ENCODE measurements around the gene CALML4.
"Not testable (repeated sequence)": the region's sequence is repeated elsewhere in the genome, so short reads cannot be mapped to it uniquely, and the experiment has no call there.

The CALML4 gene

GRCh38 chr15:68191555-68191954, 13.6 kb downstream of the CALML4 start:
- DNase-seq (ENCODE audit: low read depth in 2 of 2) = no peak

- DNase-seq (ENCODE audit: low read depth in 2 of 2) = no peak
Observed at GRCh38 chr15:68190048-68190447, 15.1 kb downstream of the CALML4 start.

DNA sequence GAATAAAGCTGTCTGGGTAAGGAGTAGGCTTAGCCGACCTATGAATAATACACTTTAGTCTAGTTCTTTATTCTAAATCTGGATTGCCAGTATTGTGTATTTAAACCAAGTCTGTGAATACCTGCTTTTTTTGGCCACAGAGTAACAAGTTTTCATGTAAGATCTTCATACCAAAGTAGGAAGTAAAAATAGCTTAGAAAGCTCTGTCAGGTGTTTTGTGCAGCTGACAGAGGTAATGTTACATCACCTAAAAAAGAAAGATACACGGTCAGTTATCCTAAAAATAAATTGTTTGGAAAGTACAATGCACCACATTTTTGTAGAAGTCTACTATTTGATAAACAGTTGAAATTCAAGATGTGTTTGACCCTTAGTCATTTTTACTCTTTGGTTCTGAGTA, 16.5 kb downstream of the CALML4 start:
- no peak for DNase-seq (ENCODE audit: low read depth in 2 of 2)

DNA sequence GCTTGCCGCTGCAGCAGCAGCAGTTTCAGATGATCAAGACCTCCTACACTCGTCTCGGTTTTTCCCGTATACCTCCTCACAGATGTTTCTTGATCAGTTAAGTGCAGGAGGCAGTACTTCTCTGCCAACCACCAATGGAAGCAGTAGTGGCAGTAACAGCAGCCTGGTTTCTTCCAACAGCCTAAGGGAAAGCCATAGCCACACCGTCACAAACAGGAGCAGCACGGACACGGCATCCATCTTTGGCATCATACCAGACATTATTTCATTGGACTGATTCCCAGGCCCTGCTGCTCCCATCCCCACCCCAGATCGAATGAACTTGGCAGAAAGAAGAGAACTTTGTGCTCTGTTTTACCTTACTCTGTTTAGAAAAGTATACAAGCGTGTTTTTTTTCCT, 17.6 kb downstream of the CALML4 start:
- no peak for DNase-seq (ENCODE audit: low read depth in 2 of 2)

- DNase-seq (ENCODE audit: low read depth in 2 of 2) = no peak
Observed at GRCh38 chr15:68186671-68187397, 18.3 kb downstream of the CALML4 start.

DNA sequence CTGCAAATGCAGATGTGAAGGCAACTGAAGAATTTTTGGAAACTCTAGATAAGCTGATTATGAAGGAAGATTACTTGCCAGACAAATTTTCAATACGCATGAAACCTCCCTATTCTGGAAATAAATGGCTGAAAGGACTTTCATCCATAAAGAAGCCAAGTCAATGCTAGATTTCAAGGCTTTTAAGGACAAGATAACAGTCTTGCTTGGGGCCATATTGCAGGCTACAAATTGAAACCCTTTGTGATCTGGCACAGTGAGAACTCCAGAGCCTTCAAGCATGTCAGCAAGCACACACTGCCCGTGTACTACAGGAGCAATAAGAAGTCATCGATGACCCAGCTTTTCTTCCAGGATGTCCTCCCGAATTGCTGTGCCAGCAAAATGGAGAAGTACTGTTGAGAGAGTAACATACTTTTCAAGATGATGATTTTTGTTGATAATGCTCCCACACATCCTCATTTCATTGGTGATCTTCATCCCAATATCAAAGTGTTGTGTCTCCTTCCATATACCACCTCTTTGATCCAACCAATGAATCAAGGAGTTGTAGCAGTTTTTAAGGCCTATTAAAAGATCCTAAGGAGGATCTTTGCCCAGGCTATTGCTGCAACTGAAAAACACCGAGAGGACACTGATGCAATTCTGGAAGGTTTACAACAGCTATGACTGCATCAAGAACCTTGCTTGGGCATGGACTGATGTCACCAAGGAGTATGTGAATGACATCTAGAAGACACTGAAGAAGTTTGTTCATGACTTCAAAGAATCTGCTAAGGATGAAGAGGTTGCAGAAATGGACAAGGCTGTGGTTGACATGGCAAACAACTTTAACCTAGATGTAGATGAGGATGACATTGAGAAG, 20.3 kb downstream of the CALML4 start:
- DNase-seq (ENCODE audit: low read depth in 2 of 2) = no peak

GRCh38 chr15:68183616-68184315, 21.4 kb downstream of the CALML4 start:
- no peak for DNase-seq (ENCODE audit: low read depth in 2 of 2)

DNA sequence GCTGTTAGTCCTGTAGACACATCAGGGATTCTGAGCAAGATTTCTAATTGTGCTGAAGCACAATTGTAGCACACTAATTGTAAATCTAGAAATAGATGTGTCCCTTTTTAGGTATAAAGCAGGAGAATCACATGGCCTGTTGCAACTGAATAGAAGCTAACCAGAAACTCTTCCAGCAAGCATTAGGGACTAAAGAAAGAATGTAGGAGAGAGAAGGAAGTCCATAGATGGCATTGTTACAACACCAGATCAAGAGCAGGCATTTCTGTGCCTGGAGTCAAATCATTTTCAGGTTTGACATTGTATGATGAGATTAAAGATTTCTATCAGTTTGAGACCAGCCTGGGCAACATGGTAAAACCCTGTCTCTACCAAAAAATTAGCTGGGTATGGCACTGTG, 27.4 kb downstream of the CALML4 start:
- no peak for DNase-seq (ENCODE audit: low read depth in 2 of 2)

GRCh38 chr15:68176601-68177000, 28.5 kb downstream of the CALML4 start:
- DNase-seq (ENCODE audit: low read depth in 2 of 2) = no peak

GRCh38 chr15:68175526-68175925, 29.6 kb downstream of the CALML4 start:
- DNase-seq (ENCODE audit: low read depth in 2 of 2) = no peak

GRCh38 chr15:68173119-68173518, 32.0 kb downstream of the CALML4 start:
- DNase-seq (ENCODE audit: low read depth in 2 of 2) = no peak

GRCh38 chr15:68172037-68172436, 33.1 kb downstream of the CALML4 start:
- DNase-seq (ENCODE audit: low read depth in 2 of 2) = not testable (repeated sequence)

GRCh38 chr15:68166847-68167246, 38.3 kb downstream of the CALML4 start:
- DNase-seq (ENCODE audit: low read depth in 2 of 2) = no peak

DNA sequence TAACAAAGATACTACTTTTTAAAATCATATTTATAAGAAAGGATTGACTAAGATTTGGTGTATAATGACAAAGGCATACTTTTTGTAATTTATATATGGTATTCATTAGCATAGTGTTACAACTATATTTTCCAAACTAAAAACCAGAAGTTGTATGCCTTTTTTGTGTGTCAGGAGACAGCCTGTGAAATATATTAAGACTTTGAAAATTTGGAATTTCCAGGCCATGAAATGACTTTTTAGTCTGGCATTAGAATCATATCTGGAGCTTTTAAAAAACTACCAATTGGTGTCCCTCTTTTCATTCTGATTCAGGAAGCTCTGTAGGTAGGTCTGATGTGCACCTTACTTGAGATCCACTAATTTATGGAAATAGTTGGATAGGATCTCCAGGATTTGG, 41.9 kb downstream of the CALML4 start:
- no peak for DNase-seq (ENCODE audit: low read depth in 2 of 2)

DNA sequence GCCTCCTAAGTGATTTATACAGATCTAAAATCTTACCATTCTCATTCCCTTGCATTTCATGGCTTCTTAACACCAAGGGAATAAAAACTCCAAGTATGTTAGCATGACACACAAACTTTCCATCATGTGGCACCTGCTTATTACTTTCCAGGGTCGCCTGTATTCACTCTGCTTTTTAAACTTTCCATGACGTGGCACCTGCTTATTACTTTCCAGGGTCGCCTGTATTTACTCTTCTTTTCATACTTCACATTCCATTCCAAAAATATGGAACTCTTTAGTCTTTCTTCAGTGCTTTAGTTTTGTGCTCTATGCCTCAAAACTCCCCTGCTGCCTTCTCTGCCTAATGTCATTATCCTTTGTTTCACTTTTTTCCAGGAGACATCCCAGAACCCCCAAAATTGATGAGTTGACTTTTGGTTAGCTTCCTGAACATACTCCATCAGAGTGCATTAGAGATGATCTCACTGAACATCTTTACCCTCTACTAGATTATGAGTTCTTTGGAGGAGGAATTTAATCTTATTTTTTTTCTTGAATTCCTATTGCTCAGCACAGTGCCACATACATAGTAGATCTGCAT, 47.0 kb downstream of the CALML4 start:
- DNase-seq (ENCODE audit: low read depth in 2 of 2) = no peak

DNA sequence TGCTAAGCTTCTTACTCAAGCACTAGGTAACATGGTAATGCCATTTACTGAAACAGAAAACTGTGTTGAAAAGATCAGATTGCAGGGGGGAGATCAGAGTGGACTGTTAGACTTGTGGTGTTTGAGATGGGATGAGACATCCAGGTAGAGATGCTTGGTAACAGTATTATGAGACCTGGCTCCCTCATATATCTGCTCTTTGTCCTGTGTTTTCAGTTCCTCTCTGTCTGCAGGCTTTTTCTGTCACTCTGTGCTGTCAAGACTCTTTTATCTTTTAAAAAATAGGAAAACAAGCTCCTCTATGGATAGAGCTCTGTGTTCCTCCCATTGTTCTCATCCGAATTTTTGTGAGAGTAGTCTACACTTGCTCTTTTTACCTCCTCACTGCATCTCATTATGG, 48.1 kb downstream of the CALML4 start:
- no peak for DNase-seq (ENCODE audit: low read depth in 2 of 2)

DNA sequence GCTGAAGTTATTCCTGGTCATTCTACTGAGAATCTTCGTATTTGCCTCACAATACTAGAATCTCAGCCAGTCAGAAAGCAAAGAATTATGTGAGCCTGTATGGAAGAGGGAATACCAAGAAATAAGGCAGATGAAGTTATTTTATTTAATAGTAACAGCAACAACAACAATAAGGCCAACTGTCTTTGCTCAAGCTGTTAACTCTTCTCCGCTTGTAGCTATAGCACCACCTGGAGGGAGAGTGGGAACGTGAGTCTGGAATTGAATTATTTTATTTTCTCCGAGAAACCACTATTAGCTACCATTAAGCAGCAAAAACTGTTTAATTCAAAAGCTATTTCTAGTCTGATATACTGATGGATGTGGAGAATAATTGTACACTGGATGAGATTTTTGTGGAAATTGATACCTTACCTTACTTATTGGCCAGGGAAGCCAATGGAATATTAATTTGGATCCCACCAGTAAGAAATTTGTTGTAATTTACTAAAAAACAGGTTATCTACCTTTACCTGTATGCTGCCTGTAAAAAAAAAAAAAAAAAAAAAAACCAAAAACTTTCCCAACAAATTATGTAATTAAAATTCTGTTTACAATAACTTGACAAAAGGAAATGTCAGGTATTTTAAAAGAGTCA, 50.1 kb downstream of the CALML4 start:
- no peak for DNase-seq (ENCODE audit: low read depth in 2 of 2)

DNA sequence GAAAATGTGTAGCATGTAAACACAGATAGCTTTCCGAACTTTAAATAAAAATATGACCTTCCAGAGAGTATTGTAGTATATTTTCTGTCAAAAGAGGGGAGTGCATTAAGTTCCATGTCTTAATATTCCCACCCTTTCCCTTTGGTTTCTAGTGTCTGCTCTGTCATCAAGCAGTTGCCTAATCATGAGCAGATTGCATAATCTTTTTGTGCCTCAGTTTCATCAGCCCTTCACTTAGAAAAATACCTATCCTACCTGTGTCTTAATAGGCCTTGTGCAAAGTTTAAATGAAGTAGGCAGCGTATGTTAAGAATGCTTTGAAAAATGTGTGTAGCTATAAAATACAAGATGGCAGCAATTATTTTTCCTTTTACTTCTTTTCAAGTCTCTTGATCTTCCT, 52.8 kb downstream of the CALML4 start:
- no peak for DNase-seq (ENCODE audit: low read depth in 2 of 2)

DNA sequence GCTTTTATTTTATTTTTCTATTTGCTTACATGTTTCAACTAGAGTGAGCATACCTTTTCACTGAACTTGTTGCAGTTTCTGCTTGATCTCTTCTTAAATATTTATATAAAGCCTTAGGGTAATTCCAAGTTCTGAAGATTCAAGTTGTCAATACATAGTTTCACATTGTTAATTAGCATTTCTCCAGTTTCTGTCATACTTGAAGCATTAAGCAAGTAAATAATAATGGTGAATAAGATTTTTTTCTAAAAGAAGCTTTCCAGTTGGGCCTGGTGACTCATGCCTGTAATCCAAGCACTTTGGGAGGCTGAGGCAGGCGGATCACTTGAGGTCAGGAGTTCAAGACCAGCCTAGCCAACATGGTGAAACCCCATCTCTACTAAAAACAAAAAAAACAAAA, 53.9 kb downstream of the CALML4 start:
- no peak for DNase-seq (ENCODE audit: low read depth in 2 of 2)

DNA sequence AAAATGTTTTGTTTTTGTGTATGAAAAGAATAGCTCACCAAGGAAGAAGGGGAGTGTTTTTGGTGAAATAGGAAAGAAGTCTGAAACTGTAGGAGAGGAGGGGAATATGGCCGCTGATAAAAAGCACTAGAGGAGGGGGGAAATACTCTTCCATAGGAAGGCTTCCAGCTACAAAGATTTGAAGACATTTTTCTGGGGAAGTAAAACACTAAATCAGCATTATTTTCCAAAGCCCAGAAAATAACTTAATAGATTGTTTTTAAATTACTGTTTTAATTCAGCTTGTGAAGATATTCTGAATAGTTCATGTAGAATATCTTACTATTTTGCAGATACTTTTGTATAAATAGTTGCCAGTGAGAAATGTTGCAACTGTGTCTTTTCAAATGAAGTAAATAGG, 54.9 kb downstream of the CALML4 start:
- DNase-seq (ENCODE audit: low read depth in 2 of 2) = no peak

- no peak for DNase-seq (ENCODE audit: low read depth in 2 of 2)
Observed at GRCh38 chr15:68149059-68149458, 56.1 kb downstream of the CALML4 start.

DNA sequence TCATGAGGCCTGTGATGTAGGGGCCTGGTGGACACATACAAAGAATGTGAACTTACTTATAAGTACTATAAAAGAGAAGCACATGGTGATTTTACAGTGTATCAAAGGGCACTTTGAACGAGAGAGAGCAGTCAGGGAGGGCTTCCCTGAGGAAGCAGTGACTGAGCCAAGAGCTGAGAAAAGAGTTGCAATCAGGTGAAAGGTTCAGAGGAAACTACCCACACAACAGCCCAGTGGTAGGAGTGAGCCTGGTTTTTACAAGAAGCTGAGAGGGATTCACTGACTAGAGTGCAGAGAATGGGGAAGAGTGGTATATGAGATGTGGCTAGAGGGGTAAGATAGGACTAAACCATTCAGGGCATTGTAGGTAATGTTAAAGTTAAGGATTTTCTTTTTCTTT, 57.1 kb downstream of the CALML4 start:
- no peak for DNase-seq (ENCODE audit: low read depth in 2 of 2)
